Kidney (tissue), 14 donors: Measurements from ENCODE around the gene DLL3. TPM values are rescaled to one million over a fixed set of nuclear protein-coding genes. Genes with fewer than 3 reads are reported as not detected.

Source experiments
- DNase-seq, 5 donors: peaks; one replicate each; pipeline ENCODE4 v3.0.0-alpha.2; 2013 to 2020
- FAIRE-seq: peaks from 2 replicates; lab custom pipeline; 2012; peaks lifted over from hg19 to GRCh38; lab: Jason Lieb, UNC
- H3K27ac ChIP-seq, 2 donors: one replicate each; pipeline ENCODE4 v1.7.0; 2013; ENCODE audit warnings: low read depth in 2 of 2, low read length in 2 of 2, inconsistent platforms in 1 of 2
- H3K27me3 ChIP-seq: one replicate; pipeline ENCODE4 v1.7.1; 2013; ENCODE audit warnings: low read length, inconsistent platforms; ENCODE audit not compliant: control insufficient read depth, insufficient read depth
- H3K36me3 ChIP-seq, 3 donors: one replicate each; pipeline versions ENCODE4 v1.7.0 to v1.7.1; 2013; ENCODE audit warnings: low read length in 3 of 3, control low read depth in 1 of 3, inconsistent platforms in 1 of 3; ENCODE audit not compliant: insufficient read depth in 3 of 3, control insufficient read depth in 2 of 3
- H3K4me1 ChIP-seq, 3 donors: one replicate each; pipeline versions ENCODE4 v1.7.0 to v1.7.1; 2013; ENCODE audit warnings: low read length in 3 of 3, inconsistent platforms in 1 of 3, low read depth in 1 of 3; ENCODE audit not compliant: control insufficient read depth in 2 of 3, insufficient read depth in 2 of 3
- H3K4me3 ChIP-seq, 3 donors: one replicate each; pipeline versions ENCODE4 v1.7.0 to v1.8.1; 2013; ENCODE audit warnings: low read length in 3 of 3, control low read depth in 1 of 3, inconsistent platforms in 1 of 3
- H3K9ac ChIP-seq, 3 donors: one replicate each; pipeline versions ENCODE4 v1.7.0 to v1.7.1; 2013; ENCODE audit warnings: low read length in 3 of 3, control low read depth in 1 of 3, inconsistent platforms in 1 of 3
- H3K9me3 ChIP-seq, 3 donors: one replicate each; pipeline versions ENCODE4 v1.7.0 to v1.7.1; 2013; ENCODE audit warnings: low read length in 3 of 3, control low read depth in 1 of 3, inconsistent platforms in 1 of 3; ENCODE audit not compliant: control insufficient read depth in 2 of 3, insufficient read depth in 1 of 3
- CTCF ChIP-seq: IDR thresholded peaks from 3 replicates; pipeline ENCODE4 v1.5.1; 2012; ENCODE audit warnings: mild to moderate bottlenecking, moderate library complexity, borderline replicate concordance; ENCODE audit not compliant: insufficient read depth; ENCODE audit errors: extremely low read depth
- intact Hi-C: fragments of 100-400 bp; cut with DNase I; formaldehyde crosslinking; loops from one replicate; pipeline ENCODE4 v1.11.1; 2022
- polyA plus RNA-seq: library from polyadenylated mRNA; stranded (reverse); fragments of 350-450 nt; fragmentation: Illumina TruSeq; extraction: RNeasy Lipid Tissue Mini Kit (QIAGEN cat#74804); gene quantifications from one replicate; pipeline ENCODE4 v1.2.3, GENCODE V29; 2014; ENCODE audit warnings: low read depth, low replicate concordance; ENCODE audit not compliant: insufficient read depth
- total RNA-seq: library from RNA; stranded (reverse); fragmentation: NEBNext Ultra II Directional; extraction: Animal tissue kit (Norgen Biotek cat#: 25700); gene quantifications from one replicate; pipeline ENCODE4 v1.2.1, GENCODE V29; 2021
- donor health status: control.
- donor health status: control.
- donor health status: control.
- donor health status: control.
- donor health status: control.
- donor health status: DM: yes; HTN: yes; CAD: no.
- donor health status: Normal renal cell carcinoma (clear cell type).

The DLL3 gene
- total and polyA plus RNA-seq, 2 donors from 2014 or later, result 0.13 to 0.17 TPM

- DNase-seq (no peak), FAIRE-seq (no peak)
- Histone ChIP-seq H3K4me3 (peak overlapping the region in 1 of 3 donors; percentile 61), H3K27me3 (no peaks in the 10 kb centered on the region), H3K27ac (no peak overlapping the region), H3K4me1 (peaks cover 0 to 11% (median 0%) of the 10 kb centered on the region in 3 donors), H3K36me3 (no peaks in the 10 kb centered on the region), H3K9ac (no peak overlapping the region), H3K9me3 (no peaks in the 10 kb centered on the region)
- no peak for TF ChIP-seq CTCF
- intact Hi-C loops, result no loop called here
These were observed 17.5 kb downstream of the DLL3 start for GRCh38 chr19:39516270-39516669.

DNA sequence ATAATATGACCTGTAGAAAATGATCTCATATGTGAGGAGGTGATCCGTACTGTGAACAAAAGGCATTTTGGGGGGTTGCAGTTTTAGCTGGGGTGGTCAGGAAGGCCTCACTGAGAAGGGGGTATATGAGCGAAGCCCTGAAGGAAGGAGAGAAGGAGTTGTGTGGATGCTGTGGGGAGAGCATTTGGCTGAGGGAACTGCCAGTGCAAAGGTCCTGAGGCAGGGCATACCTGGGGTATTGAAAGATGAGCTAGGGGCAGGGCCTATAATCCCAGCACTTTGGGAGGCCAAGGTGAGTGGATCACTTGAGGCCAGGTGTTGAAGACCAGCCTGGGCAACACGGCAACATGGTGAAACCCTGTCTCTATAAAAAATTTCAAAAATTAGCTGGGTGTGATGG is 18.7 kb downstream of the DLL3 start:
- H3K9ac ChIP-seq, result no peak overlapping the region
- peaks cover 0 to 11% (median 0%) of the 10 kb centered on the region in 3 donors for H3K4me1 ChIP-seq
- H3K9me3 ChIP-seq, result no peaks in the 10 kb centered on the region
- no peak overlapping the region for H3K4me3 ChIP-seq
- no peaks in the 10 kb centered on the region for H3K36me3 ChIP-seq
- H3K27ac ChIP-seq, result no peak overlapping the region
- FAIRE-seq (no peak), DNase-seq (no peak)
- TF ChIP-seq CTCF, result no peak
- H3K27me3 ChIP-seq, result no peaks in the 10 kb centered on the region
- intact Hi-C loops, result no loop called here

- Histone ChIP-seq H3K27ac (no peak overlapping the region), H3K36me3 (no peaks in the 10 kb centered on the region), H3K4me3 (no peak overlapping the region), H3K27me3 (no peaks in the 10 kb centered on the region), H3K9me3 (no peaks in the 10 kb centered on the region), H3K4me1 (peaks cover 0 to 11% (median 0%) of the 10 kb centered on the region in 3 donors), H3K9ac (no peak overlapping the region)
- intact Hi-C loops, result no loop called here
- DNase-seq, result peak in 3 of 5 donors; percentile 24 to 53 (median 51)
- TF ChIP-seq CTCF, result no peak
- FAIRE-seq, result no peak
These were observed 19.7 kb downstream of the DLL3 start for GRCh38 chr19:39518458-39518857.

DNA sequence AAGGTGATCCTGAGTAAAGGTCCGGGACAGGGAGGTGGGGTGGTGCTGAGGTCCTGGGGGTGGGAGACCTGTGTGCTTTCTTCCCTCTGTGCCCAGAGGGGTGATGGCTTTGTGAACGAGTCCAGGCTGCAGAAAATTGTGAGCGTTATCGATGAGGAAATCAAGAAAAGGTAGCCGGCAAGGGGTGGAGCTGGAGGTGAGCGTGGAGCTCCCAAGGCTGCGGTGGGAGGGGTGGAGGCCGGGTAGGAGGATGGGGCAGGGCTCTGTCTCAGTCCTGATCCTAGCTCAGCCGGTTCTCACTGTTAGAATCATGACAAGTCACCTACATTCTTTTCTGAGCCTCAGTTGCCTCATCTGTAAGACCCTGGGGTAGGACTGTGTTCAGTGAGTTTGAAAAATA is 20.2 kb downstream of the DLL3 start:
- intact Hi-C loops, result no loop called here
- no peak for TF ChIP-seq CTCF
- Histone ChIP-seq H3K4me3 (no peak overlapping the region), H3K4me1 (peaks cover 0 to 11% (median 0%) of the 10 kb centered on the region in 3 donors), H3K9me3 (no peaks in the 10 kb centered on the region), H3K27ac (no peak overlapping the region), H3K9ac (no peak overlapping the region), H3K36me3 (no peaks in the 10 kb centered on the region), H3K27me3 (no peaks in the 10 kb centered on the region)
- FAIRE-seq (no peak), DNase-seq (peak in 1 of 5 donors; percentile 17)
